AG09309 (cell line): ENCODE measurements around the gene LRP1.

Experiments used
- DNase-seq: peaks from one replicate; pipeline ENCODE4 v3.0.0-alpha.2; 2010; ENCODE audit warnings: low read depth
- H3K4me3 ChIP-seq: 2 replicates; pipeline ENCODE4 v1.5.1; 2011; ENCODE audit warnings: mild to moderate bottlenecking, low read depth, low read length, moderate library complexity; ENCODE audit not compliant: control insufficient read depth
- TF ChIP-seq, protein P1 (sequence below): IDR thresholded peaks from 2 replicates; pipeline ENCODE4 v1.5.1; 2011; ENCODE audit warnings: mild to moderate bottlenecking, low read depth, low read length, inconsistent platforms; ENCODE audit not compliant: insufficient read depth, control insufficient read depth; ENCODE audit errors: missing control alignments

LRP1 gene

DNA sequence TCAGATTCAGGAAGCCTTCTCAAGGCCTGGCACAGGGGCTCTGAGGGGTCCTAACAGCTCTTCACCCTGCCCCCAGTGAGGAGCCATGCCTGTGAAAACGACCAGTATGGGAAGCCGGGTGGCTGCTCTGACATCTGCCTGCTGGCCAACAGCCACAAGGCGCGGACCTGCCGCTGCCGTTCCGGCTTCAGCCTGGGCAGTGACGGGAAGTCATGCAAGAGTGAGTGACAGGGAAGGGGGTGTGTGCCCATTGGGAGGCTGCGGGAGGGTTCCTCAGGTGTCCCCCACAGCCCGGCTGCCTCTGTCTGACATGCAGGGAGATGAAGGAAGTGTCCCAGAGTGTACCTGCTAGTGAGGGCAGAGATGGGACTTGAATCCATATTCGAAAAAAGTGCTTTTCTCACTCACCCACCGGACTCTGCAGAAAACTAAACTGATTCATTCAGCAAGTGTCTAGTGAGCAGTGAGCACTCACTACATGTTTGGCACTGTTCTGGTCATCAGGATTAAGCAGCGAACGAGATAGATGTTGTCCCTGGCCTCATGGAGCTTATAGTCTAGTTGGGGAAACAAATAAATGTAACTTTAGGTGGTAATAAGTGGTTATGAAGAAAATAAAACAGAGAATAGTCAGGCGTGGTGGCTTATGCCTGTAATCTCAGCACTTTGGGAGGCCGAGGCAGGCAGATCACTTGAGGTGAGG lies 28.6 kb downstream of the LRP1 start:
- TF ChIP-seq, protein P1, sequence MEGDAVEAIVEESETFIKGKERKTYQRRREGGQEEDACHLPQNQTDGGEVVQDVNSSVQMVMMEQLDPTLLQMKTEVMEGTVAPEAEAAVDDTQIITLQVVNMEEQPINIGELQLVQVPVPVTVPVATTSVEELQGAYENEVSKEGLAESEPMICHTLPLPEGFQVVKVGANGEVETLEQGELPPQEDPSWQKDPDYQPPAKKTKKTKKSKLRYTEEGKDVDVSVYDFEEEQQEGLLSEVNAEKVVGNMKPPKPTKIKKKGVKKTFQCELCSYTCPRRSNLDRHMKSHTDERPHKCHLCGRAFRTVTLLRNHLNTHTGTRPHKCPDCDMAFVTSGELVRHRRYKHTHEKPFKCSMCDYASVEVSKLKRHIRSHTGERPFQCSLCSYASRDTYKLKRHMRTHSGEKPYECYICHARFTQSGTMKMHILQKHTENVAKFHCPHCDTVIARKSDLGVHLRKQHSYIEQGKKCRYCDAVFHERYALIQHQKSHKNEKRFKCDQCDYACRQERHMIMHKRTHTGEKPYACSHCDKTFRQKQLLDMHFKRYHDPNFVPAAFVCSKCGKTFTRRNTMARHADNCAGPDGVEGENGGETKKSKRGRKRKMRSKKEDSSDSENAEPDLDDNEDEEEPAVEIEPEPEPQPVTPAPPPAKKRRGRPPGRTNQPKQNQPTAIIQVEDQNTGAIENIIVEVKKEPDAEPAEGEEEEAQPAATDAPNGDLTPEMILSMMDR: no peak
- no peak overlapping the region for H3K4me3 ChIP-seq
- DNase-seq: no peak

DNA sequence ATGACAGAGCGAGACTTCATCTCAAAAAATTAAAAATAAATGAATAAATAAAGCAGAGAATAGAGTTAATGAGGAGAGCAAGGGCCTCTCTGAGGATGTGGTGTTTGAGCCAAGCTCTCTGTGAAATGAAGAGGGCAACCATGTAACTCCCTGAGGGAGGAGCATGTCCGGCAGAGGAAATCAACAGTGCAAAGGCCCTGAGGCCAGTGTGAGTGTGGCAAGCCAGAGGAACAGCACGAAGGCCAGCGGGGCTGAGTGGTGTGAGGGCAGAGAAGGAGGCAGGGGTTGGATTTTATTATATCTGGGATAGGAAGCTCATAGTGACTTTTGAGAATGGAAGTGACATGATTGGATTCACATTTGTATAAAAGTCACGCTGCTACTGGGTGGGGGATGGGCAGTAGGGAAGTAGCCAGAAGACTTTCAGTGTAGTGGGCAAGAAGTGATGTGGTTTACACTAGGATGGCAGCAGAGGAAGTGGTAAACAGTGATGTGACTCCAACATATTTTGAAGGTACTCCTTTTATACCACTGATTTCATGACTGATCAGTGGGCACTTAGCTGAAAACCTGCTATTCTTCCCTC lies 29.4 kb downstream of the LRP1 start:
- H3K4me3 ChIP-seq: no peak overlapping the region
- no peak for DNase-seq
- TF ChIP-seq, protein P1: no peak

DNA sequence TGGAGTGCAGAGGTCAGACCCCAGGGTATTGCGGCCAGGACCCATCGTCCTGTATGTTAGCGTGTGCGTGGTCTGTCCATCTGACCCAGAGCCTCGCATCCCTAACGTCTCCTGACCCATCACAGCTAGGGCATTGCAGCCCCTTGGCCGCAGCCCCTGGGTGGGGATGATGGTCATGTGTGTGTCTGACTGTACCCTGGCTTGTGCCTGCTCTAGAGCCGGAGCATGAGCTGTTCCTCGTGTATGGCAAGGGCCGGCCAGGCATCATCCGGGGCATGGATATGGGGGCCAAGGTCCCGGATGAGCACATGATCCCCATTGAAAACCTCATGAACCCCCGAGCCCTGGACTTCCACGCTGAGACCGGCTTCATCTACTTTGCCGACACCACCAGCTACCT lies 29.9 kb downstream of the LRP1 start:
- no peak for DNase-seq
- no peak overlapping the region for H3K4me3 ChIP-seq
- TF ChIP-seq, protein P1: no peak

DNA sequence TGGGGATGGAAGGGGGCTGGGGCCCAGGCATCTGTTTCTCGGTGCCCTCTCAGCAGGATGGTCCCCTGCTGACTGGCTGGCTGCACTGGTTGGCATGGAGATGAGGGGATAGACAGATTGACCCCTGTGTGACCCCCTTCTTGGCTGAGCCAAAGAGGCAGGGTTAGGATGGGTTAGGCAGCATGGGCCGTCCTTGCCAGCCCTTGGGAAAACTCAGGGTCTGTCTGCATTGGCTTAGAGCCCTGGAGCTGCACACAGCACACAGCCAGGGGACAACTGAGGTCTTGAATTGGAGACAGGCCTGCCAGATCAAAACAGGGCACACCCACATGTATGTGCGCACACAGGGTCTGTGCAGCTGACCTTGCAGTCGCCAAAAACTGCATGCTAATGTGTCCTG lies 30.4 kb downstream of the LRP1 start:
- TF ChIP-seq, protein P1: no peak
- DNase-seq: no peak
- no peak overlapping the region for H3K4me3 ChIP-seq

DNA sequence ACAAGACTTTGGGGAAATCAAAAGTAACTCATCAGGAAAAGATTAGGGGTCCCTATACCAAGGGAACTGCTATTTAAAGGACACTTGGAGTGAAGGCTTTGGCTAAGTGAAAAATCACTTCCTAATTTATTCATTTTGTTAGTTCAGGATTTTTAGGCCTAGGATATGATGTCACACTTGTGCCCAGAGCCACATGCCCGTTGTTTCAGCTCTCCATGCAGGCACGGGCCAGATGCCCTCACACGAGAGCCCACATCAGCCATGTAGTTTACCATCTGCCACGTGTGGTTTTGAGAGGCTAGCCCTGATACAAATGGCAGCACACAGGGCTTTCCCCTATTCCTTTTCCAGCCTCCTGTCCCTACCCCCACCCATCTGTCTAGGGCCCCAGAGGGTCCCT lies 31.0 kb downstream of the LRP1 start:
- H3K4me3 ChIP-seq: no peak overlapping the region
- TF ChIP-seq, protein P1: no peak
- no peak for DNase-seq

DNA sequence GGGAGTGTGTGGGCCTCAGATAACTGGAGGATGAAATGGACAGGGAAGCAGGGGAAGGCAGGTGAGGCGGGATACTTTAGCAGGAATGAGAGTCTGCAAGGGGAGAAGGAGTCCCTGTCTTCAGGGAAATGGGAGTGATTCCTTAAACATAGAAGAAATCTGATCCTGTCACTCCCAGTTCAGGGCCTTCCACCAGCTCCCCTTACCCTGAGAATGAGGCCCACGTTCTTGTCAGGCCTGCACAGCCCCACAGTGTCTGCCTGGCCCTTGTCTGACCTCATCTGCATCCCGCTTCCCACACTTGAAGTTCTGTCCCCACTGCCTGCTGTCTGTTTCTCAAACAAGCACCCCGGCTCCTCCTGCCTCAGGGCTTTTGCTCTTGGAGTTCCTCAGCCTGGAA lies 31.8 kb downstream of the LRP1 start:
- H3K4me3 ChIP-seq: no peak overlapping the region
- DNase-seq: no peak
- TF ChIP-seq, protein P1: no peak
